GM12891 (cell line): ENCODE data around the gene GUCA1A.

Source experiments
- PAX5 ChIP-seq: IDR thresholded peaks from 2 replicates; pipeline ENCODE4 v1.6.1; 2011; ENCODE audit warnings: low read length, moderate library complexity, mild to moderate bottlenecking; ENCODE audit not compliant: insufficient read depth, severe bottlenecking
- POLR2A ChIP-seq: IDR thresholded peaks from 2 replicates; pipeline ENCODE4 v1.6.1; 2011; ENCODE audit warnings: low read depth, low read length, control low read depth
- POLR2AphosphoS5 ChIP-seq: IDR thresholded peaks from 2 replicates; pipeline ENCODE4 v1.6.1; 2011; ENCODE audit warnings: low read depth, low read length, control low read depth
- POU2F2 ChIP-seq: IDR thresholded peaks from 2 replicates; pipeline ENCODE4 v1.6.1; 2011; ENCODE audit warnings: low read depth, mild to moderate bottlenecking, control low read depth, low read length, moderate library complexity

DNA sequence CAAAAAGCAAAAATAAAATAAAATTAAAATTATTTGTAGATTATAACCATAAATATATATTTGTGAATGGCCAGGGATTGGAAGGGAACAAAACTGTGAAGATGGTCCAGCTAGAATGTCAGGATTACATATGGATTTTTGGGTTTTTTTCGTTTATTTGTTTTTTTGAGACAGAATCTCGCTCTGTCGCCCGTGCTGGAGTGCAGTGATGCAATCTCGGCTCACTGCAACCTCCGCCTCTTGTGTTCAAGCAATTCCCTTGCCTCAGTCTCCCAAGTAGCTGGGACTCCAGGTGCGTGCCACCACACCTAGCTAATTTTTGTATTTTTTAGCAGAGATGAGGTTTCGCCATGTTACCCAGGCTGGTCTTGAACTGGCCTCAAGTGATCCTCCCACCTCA is 22.9 kb upstream of the GUCA1A start:
- TF ChIP-seq POU2F2: no peak
- TF ChIP-seq POLR2A: no peak
- TF ChIP-seq PAX5: no peak
- no peak for TF ChIP-seq POLR2AphosphoS5
